KOPT-K1 (cell line): ENCODE measurements around the gene SRGAP3.

Experiments used
- H3K27ac ChIP-seq: fragments of 200-600 bp; sonication (generic); 2 replicates; pipeline ENCODE4 v1.5.1; 2016; ENCODE audit warnings: antibody characterized with exemption, mild to moderate bottlenecking, low read depth, low read length; ENCODE audit not compliant: poor library complexity, severe bottlenecking
- H3K36me3 ChIP-seq: fragments of 200-600 bp; sonication (generic); 2 replicates; pipeline ENCODE4 v1.5.1; 2017; ENCODE audit warnings: antibody characterized with exemption, mild to moderate bottlenecking, low read length, moderate library complexity; ENCODE audit not compliant: insufficient read depth
- H3K9me3 ChIP-seq: fragments of 200-600 bp; sonication (generic); 2 replicates; pipeline ENCODE4 v1.5.1; 2017; ENCODE audit warnings: antibody characterized with exemption, low read length, mild to moderate bottlenecking; ENCODE audit not compliant: insufficient read depth, poor library complexity, severe bottlenecking

SRGAP3 gene

GRCh38 chr3:9222956-9223639 is 26.3 kb downstream of the SRGAP3 start:
- no peaks in the 10 kb centered on the region for H3K36me3 ChIP-seq
- H3K9me3 ChIP-seq = no peaks in the 10 kb centered on the region
- no peak overlapping the region for H3K27ac ChIP-seq

GRCh38 chr3:9222049-9222448 is 27.4 kb downstream of the SRGAP3 start:
- Histone ChIP-seq H3K27ac (no peak overlapping the region), H3K9me3 (no peaks in the 10 kb centered on the region), H3K36me3 (no peaks in the 10 kb centered on the region)

GRCh38 chr3:9218514-9218846 is 31.0 kb downstream of the SRGAP3 start:
- Histone ChIP-seq H3K36me3 (no peaks in the 10 kb centered on the region), H3K9me3 (no peaks in the 10 kb centered on the region), H3K27ac (no peak overlapping the region)

- no peak overlapping the region for H3K27ac ChIP-seq
- H3K36me3 ChIP-seq = no peaks in the 10 kb centered on the region
- H3K9me3 ChIP-seq = no peaks in the 10 kb centered on the region
Observed at GRCh38 chr3:9217784-9218513, 31.5 kb downstream of the SRGAP3 start.

- H3K27ac ChIP-seq = no peak overlapping the region
- H3K9me3 ChIP-seq = no peaks in the 10 kb centered on the region
- H3K36me3 ChIP-seq = no peaks in the 10 kb centered on the region
Observed at GRCh38 chr3:9216736-9217135, 32.7 kb downstream of the SRGAP3 start.

- Histone ChIP-seq H3K36me3 (no peaks in the 10 kb centered on the region), H3K9me3 (no peaks in the 10 kb centered on the region), H3K27ac (no peak overlapping the region)
Observed at GRCh38 chr3:9214599-9214998, 34.8 kb downstream of the SRGAP3 start.

- Histone ChIP-seq H3K36me3 (no peaks in the 10 kb centered on the region), H3K27ac (no peak overlapping the region), H3K9me3 (no peaks in the 10 kb centered on the region)
Observed at GRCh38 chr3:9214185-9214584, 35.3 kb downstream of the SRGAP3 start.

GRCh38 chr3:9213019-9213634 is 36.3 kb downstream of the SRGAP3 start:
- H3K36me3 ChIP-seq = no peaks in the 10 kb centered on the region

GRCh38 chr3:9211155-9211950 is 38.1 kb downstream of the SRGAP3 start:
- H3K36me3 ChIP-seq = no peaks in the 10 kb centered on the region
- no peaks in the 10 kb centered on the region for H3K9me3 ChIP-seq
- H3K27ac ChIP-seq = no peak overlapping the region

More at GRCh38 chr3:9213019-9213634, 36.3 kb downstream of the SRGAP3 start:
- H3K27ac ChIP-seq = no peak overlapping the region
- no peaks in the 10 kb centered on the region for H3K9me3 ChIP-seq

- Histone ChIP-seq H3K27ac (no peak overlapping the region), H3K36me3 (no peaks in the 10 kb centered on the region), H3K9me3 (no peaks in the 10 kb centered on the region)
Observed at GRCh38 chr3:9209777-9210176, 39.7 kb downstream of the SRGAP3 start.

- Histone ChIP-seq H3K9me3 (no peaks in the 10 kb centered on the region), H3K36me3 (no peaks in the 10 kb centered on the region), H3K27ac (no peak overlapping the region)
Observed at GRCh38 chr3:9208605-9209152, 40.8 kb downstream of the SRGAP3 start.

GRCh38 chr3:9207116-9207763 is 42.2 kb downstream of the SRGAP3 start:
- H3K27ac ChIP-seq = no peak overlapping the region
- no peaks in the 10 kb centered on the region for H3K9me3 ChIP-seq
- H3K36me3 ChIP-seq = no peaks in the 10 kb centered on the region

- Histone ChIP-seq H3K9me3 (no peaks in the 10 kb centered on the region), H3K36me3 (no peaks in the 10 kb centered on the region), H3K27ac (no peak overlapping the region)
Observed at GRCh38 chr3:9206287-9206686, 43.2 kb downstream of the SRGAP3 start.

GRCh38 chr3:9205345-9206143 is 43.9 kb downstream of the SRGAP3 start:
- Histone ChIP-seq H3K9me3 (no peaks in the 10 kb centered on the region), H3K36me3 (no peaks in the 10 kb centered on the region), H3K27ac (no peak overlapping the region)
